ENCODE results near the gene POLD2.

The POLD2 gene

GRCh38 chr7:44079331-44080021 is 43.9 kb downstream of the POLD2 start:
- no peak for DNase-seq

GRCh38 chr7:44078521-44078920 is 44.8 kb downstream of the POLD2 start:
- no peak for DNase-seq

- DNase-seq = no peak
These were observed 45.7 kb downstream of the POLD2 start for GRCh38 chr7:44077681-44078091.

- DNase-seq = no peak
These were observed 46.3 kb downstream of the POLD2 start for GRCh38 chr7:44077061-44077460.

- no peak for DNase-seq
These were observed 47.0 kb downstream of the POLD2 start for GRCh38 chr7:44076101-44076895.

GRCh38 chr7:44075296-44076075 is 47.9 kb downstream of the POLD2 start:
- DNase-seq = no peak

GRCh38 chr7:44074349-44074695 is 49.0 kb downstream of the POLD2 start:
- no peak for DNase-seq

- DNase-seq = no peak
These were observed 49.5 kb downstream of the POLD2 start for GRCh38 chr7:44073664-44074348.

- DNase-seq = peak; percentile 40
These were observed 50.8 kb downstream of the POLD2 start for GRCh38 chr7:44072364-44073231.

- no peak for DNase-seq
These were observed 51.5 kb downstream of the POLD2 start for GRCh38 chr7:44071726-44072363.

- DNase-seq = no peak
These were observed 55.3 kb downstream of the POLD2 start for GRCh38 chr7:44068054-44068453.

- DNase-seq = no peak
These were observed 56.0 kb downstream of the POLD2 start for GRCh38 chr7:44067064-44067951.

- DNase-seq = no peak
These were observed 56.8 kb downstream of the POLD2 start for GRCh38 chr7:44066494-44067063.

- no peak for DNase-seq
These were observed 57.3 kb downstream of the POLD2 start for GRCh38 chr7:44066111-44066460.

GRCh38 chr7:44065431-44066110 is 57.8 kb downstream of the POLD2 start, which contains the start of gene PGAM2:
TSS of gene PGAM2 (minus strand) at chr7:44065567. CDS start at chr7:44065529, 38 bp downstream.
- peak; percentile 87 for DNase-seq

- peak; percentile 47 for DNase-seq
These were observed 58.4 kb downstream of the POLD2 start for GRCh38 chr7:44064791-44065430.
